ENCODE measurements around the gene ARHGEF37.

ARHGEF37 gene

DNA sequence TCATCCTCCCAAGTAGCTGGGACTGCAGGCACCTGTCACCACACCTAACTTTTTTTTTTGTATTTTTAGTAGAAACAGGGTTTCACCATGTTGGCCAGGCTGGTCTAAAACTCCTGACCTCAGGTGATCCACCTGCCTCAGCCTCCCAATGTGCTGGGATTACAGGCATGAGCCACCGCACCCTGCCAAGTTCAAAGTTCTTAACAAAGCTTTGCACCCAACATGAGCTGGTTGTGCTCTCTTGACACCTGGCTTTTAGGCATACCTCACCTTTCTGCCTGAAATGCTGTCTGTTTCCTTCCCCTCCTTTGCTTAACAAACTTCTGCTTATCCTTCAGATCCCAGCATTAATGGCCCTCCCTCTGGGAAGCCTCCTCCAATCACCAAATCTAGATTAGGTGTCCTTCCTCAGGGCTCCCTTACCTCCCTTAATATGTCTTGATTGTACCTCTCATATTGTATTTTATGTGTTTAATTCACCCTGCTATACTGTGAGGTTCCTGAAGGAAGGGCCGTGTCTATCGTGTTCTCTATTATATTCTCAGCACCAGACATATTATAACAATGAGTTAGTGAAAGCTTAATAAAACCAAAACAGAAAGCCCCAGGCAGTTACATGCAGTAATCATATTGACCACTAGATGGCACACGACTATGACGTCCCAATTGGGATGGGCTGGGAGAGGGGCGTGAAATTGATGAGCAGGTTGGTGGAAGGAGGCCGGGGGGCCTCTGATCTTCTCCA lies 86.0 kb downstream of the ARHGEF37 start:
- in situ Hi-C loops (cut with HindIII; ENCODE audit: low sequenced_read_pairs), result loop anchor here (5.0 kb wide), 3 partner anchors 75 to 315 kb away; no protein-coding TSS in a partner anchor

DNA sequence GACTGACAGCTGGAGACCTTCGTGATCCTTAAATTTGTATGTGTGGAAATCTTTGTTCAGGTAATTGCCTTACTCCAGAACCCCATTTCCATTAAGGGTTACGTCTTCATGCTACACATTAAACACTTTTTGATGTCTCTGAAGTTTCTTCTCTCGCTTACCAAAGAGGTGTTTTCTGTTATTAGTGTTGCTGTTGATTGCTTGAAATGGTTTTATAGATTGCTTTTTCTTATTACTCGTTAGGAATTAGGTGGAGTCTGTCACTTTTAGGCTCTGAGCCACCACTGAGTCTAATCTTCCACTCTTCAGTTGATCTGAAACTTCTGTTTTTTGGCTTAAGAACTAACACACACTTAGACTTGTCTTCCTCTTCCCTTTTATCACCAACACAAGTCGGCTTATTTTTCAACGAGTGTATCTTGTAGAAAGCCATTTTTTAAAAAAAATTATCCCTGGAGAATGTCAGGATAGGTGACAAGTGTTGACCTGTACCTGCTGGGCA lies 86.6 kb downstream of the ARHGEF37 start:
- in situ Hi-C loops (cut with HindIII; ENCODE audit: low sequenced_read_pairs), result loop anchor here (5.0 kb wide), 3 partner anchors 74 to 314 kb away; no protein-coding TSS in a partner anchor

DNA sequence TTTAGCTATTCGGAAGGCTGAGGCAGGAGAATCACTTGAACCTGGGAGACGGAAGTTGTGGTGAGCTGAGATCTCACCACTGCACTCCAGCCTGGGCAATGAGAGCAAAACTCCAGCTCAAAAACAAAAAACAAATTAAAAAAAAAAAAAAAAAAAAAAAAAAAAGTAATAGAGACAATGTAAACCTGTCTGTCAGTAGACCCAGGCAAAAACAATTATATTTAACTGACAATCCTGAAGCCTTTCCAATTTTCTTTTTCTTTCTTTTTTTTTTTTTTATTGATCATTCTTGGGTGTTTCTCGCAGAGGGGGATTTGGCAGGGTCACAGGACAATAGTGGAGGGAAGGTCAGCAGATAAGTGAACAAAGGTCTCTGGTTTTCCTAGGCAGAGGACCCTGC lies 88.0 kb downstream of the ARHGEF37 start:
- in situ Hi-C loops (cut with HindIII; ENCODE audit: low sequenced_read_pairs), result loop anchor here (5.0 kb wide), 3 partner anchors 73 to 313 kb away; no protein-coding TSS in a partner anchor

DNA sequence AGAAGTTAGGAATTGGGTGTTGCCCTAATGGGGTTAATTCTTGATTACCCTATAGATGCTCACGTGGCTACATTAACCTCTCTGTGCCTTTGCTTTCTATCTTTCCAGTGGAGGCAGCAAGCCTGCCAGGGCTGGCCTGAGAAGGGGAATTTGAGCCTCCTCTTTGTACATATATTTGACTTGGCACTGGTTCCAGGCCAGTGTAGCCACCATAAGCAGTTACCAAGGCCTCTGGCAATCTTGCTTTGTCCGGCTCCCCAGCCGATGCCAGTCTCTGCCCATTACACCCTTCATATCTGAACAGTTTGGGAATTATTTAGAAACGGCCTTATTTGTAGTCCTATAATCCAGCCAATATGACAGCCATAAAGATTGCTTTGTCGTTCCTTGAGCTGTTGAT lies 90.2 kb downstream of the ARHGEF37 start:
- in situ Hi-C loops (cut with HindIII; ENCODE audit: low sequenced_read_pairs), result no loop called here

DNA sequence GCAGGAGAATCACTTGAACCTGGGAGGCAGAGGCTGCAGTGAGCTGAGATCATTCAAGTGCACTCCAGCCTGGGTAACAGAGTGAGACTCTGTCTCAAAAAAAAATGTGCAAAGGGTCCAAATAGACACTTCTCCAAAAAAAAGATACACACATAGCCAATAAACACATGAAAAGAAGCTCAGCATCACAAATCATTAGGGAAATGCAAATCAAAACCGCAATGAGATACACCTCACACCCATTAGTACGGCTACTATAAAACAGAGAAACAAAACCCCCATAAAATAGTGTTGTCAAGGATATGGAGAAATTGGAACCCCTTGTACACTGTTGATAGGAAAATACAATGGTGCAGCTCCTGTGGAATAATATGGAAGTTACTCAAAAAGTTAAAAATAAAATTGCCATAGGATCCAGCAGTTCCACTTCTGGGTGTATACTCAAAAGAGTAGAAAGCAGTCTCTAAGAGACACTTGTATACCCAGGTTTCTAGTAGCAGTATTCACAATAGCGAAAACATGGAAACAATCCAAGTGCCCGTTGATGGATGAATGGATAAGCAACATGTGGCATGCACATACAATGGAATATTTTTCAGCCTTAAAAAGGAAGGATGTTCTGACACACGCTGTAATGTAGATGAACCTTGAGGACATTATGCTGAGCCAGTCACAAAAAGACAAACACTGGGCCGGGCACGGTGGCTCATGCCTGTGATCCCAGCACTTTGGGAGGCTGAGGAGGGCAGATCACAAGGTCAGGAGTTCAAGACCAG lies 91.6 kb downstream of the ARHGEF37 start:
- in situ Hi-C loops (cut with HindIII; ENCODE audit: low sequenced_read_pairs), result no loop called here

DNA sequence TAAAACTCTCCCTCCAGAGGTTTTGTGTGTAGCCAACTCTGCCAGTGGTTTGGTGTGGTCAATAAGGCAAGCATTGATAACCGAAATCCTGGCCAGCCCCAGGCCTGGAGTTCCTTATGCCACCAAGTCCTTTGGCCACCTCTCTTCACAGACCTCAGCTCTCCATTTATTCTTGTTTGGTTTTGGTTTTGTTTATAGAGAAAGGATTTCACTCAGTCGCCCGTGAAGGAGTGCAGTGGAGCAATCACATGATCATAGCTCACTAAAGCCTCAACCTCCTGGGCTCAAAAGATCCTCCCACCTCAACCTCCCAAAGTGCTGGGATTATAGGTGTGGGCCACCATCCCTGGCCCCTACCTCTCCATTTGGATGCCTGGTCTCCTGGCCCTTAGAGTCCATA lies 93.4 kb downstream of the ARHGEF37 start:
- in situ Hi-C loops (cut with HindIII; ENCODE audit: low sequenced_read_pairs), result no loop called here

DNA sequence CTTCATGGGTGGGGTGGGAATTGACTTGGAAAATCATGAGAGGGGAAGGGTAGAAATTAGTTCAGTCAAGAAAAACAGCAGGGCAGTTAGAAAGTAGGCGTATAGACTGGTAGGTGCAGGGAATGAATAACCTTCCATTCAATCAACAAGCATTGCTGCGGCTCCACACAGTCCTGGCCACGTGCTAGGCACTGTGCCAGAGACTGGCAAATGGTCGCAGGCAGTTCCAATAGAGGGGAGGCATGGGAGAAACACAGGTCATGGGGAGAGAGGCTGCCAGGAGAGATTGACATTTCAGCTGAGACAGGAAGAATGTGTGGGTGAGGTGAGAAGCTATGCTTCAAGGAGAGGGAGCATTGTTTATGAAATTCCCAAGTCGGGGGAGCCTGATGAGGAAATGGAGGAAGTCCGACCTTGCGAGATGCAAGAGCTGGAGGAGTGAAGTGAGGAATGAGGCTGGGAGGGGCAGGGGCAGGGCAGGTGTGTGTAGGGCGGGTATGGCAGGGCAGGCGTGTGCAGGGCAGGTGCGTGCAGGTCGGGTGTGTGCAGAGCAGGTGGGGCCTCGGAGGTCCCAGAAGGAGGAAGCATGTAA lies 94.4 kb downstream of the ARHGEF37 start:
- in situ Hi-C loops (cut with HindIII; ENCODE audit: low sequenced_read_pairs), result no loop called here

DNA sequence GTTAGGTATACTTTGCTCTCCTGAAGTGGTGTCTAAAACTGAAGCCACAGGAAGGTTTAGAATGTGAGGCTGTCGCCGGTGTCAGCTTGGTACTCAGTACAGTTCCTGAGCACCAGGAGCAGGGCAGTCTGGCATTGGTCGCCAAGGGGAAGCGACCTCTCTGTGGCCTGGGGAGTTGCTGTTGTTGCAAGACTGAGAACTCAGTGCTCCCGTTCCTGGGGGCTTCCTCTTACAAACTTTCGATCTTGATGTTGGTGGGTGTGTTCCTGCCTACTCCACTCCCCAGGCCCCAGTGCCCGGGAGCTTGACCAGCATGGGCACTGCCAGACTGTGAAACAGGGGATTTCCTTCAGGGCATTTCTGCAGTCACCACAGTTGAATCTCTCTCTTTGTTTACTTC lies 96.4 kb downstream of the ARHGEF37 start:
- in situ Hi-C loops (cut with HindIII; ENCODE audit: low sequenced_read_pairs), result no loop called here

DNA sequence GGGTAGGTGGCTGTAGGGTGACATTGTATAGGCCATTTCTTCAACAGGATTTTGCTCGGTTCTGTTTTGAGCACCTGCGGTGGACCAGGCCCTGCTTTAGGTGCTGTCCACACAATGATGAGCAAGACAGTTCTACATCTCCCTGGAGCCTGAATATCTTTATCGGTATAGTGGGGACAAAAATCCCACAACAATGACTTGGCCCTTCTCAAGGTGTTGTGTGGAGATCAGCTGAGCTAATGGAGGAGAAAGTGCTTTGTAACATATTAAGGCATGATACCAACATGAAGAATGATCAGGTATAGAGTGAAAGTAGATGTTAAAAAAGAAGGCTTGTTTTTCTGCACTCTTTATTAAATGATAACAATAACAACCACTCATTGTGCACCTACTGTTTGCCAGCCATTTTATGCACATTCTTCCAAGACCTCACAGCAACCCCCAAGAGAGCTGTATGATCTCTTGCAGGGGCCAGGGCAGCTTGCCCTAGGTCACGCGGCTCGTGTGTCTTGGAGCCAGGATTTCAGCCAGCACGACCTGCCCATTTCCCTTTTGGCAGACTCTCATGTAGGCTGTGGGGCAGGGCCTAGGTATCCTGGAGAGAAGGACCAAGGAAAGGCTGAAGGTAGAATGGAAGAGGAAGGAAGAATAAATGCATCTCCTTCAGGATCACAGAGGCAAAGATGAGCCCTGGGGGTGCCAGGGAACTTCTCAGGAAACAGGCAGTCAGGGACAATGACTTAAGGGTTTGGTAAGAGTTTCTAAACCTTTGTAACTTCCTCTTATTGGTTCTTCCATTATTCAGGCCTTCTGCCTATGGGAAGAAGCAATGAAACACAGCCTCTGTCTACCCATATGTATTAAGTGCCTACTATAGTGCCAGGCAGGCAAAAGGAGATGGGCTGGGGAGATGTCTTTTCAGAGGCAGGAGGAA lies 98.8 kb downstream of the ARHGEF37 start:
- in situ Hi-C loops (cut with HindIII; ENCODE audit: low sequenced_read_pairs), result no loop called here

DNA sequence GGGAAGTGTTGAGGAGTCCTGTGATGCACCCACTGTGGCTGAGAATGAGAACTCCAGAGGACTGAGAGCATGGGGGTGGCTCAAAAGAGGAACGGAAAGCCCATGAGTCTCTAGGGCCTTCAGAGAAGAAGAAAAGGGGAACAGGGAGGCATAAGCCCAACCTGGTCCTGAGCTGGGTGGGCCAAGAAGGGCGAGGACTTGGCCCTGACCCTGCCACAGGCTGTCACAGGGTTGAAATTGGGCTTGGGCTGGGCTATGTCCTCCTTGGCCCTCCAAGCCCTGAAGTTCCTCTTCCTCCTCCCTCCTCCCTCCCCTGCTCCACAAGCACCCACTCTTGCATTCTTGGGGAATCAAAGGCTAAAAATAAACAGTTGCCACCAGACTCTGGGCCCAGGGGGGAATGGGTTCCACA lies 99.5 kb downstream of the ARHGEF37 start:
- in situ Hi-C loops (cut with HindIII; ENCODE audit: low sequenced_read_pairs), result no loop called here

DNA sequence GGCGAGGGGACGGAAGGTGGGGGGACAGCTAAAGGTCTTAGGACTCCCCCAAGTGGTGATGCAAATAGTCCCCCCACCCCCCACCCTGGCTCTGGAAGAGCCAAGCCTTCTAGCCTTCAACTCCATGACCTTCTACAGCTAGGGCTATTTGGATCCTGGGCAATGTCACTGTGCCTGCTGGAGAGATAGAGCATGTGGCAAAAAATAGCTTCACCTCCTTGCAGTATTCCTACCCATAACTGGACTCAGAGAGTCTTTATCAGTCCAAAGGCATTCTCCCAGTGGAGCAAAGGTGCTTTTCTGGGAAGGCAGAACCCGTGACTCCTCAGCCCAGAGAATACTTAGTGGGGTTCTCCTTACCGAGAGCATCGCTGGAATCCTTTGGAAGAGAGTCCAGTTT lies 100.0 kb downstream of the ARHGEF37 start:
- in situ Hi-C loops (cut with HindIII; ENCODE audit: low sequenced_read_pairs), result no loop called here

DNA sequence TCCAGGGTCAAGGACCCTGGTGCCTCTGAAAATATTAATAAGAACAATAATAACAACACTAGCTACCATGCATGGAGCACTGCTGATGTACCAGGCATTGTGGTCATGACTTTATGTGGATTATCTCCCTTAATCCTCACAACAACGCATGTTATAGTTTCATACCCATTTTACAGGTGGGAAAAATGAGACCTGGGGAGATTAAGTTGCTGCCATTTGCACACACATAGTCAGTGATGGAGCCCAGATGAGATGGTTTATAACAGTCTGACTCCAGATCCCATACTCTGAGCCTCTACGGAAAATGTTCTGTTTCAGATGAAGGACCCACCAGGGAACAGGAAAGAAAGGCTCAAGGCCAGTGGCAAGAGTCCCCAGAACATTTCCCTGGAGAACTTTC lies 100.6 kb downstream of the ARHGEF37 start:
- in situ Hi-C loops (cut with HindIII; ENCODE audit: low sequenced_read_pairs), result no loop called here

DNA sequence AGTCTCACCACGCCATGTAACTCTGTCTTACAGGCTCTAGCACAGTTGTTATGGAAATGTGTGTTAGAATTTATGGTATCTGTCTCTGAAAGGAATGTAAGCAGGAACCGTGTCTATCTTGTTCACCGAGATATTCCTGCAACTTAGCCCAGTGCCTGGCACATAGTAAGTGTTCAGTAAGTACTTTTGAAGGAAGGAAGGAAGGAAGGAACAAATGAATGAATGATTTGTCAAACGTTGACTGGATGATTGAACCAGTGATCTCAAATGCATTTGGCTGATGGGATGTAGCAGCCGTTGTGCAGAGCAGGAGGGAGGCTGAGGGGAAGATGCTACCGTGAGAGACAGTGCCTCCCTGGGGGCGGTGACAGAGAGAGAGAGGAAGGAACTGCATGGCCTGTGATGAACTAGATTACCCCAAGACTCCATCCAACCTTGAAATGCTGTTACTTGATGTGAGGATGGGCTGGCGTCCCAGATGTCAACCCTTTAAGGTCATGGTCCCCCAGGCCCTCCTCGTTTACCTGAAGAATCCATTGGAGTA lies 101.3 kb downstream of the ARHGEF37 start:
- in situ Hi-C loops (cut with HindIII; ENCODE audit: low sequenced_read_pairs), result no loop called here

DNA sequence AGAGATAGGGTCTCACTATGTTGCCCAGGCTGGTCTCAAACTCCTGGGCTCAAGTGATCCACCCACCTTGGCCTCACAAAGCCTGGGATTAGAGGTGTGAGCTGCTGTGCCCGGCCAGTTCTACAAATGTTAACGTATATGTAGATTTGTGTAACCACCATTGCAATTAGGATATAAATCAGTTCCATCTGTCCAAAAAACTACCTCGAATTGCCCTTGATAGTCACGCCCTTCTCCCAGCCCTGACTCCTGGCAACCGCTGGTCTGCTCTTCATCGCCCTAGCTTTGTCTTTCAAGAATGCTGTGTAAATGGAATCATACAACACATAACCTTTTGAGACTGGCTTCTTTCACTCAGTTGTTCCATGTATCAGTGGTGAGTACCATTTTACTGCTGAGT lies 102.7 kb downstream of the ARHGEF37 start:
- in situ Hi-C loops (cut with HindIII; ENCODE audit: low sequenced_read_pairs), result no loop called here

DNA sequence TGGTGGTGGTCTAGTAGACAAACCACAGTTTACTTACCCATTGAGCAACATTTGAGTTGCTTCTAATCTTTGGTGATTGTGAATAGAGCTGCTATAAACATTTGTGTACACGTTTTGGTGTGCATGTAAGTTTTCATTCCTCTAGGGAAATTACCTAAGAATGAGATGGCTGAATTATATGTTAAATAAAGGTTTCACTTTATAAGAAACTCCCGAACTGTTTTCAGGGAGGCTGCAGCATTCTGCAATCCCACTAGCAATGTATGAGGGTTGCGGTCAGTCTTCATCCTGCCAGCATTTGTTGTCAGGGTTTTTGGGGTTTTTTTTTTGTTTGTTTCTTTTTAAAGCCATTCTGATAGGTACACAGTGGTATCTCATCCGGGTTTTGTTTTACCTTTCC lies 103.1 kb downstream of the ARHGEF37 start:
- in situ Hi-C loops (cut with HindIII; ENCODE audit: low sequenced_read_pairs), result no loop called here
